ENCODE results near the gene SENP2. TPM values are rescaled to one million over a fixed set of nuclear protein-coding genes. Genes with fewer than 3 reads are reported as not detected.
"Not testable (repeated sequence)": the region's sequence is repeated elsewhere in the genome, so short reads cannot be mapped to it uniquely, and the experiment has no call there.

SENP2 gene
- total RNA-seq, 3 donors from 2014 or later (not counting 1 experiment from before 2014, with no cell fraction given) = 57.8 to 59.8 (median 58.7) TPM

DNA sequence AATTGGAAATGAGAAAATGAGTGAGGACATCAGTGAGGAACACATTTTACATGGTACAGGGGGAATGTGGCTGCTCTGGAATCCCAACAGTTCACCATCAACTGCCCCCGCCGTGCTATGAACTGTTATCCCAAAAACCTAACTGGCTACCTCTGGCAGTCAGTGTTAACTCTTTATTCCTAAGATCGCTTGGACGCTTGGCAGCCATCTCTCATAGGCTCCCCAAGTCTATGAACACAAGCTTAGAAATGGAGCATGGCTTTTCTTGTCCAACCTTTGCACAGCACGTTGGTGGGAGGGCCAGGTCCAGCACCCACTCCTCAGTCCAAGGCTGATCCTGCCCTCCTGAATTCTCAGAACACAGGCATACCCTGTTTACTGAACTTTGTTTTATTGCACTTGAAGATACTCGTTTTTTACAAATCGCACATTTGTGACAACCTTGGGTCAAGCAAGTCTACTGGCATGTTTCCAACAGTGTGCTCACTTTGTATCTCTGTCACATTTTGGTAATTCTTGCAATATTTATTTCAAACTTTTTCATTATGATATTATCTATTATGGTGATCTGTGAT is 53.6 kb downstream of the SENP2 start:
- H3K4me1 Mint-ChIP-seq = no peaks in the 10 kb centered on the region
- H3K9me3 Mint-ChIP-seq = no peaks in the 10 kb centered on the region
- DNase-seq = no peak
- Histone ChIP-seq H3K4me3 (ENCODE audit: low read length) (no peak overlapping the region), H3K36me3 (ENCODE audit: control insufficient read depth, insufficient read depth, low read length) (no peaks in the 10 kb centered on the region), H3K27ac (ENCODE audit: low read length) (no peak overlapping the region), H3K9me3 (ENCODE audit: control insufficient read depth, insufficient read depth, low read length) (no peaks in the 10 kb centered on the region), H3K4me1 (ENCODE audit: control insufficient read depth, insufficient read depth, low read length) (no peaks in the 10 kb centered on the region), H3K27me3 (ENCODE audit: control insufficient read depth, insufficient read depth, low read length) (no peaks in the 10 kb centered on the region)
- TF ChIP-seq, protein P1, sequence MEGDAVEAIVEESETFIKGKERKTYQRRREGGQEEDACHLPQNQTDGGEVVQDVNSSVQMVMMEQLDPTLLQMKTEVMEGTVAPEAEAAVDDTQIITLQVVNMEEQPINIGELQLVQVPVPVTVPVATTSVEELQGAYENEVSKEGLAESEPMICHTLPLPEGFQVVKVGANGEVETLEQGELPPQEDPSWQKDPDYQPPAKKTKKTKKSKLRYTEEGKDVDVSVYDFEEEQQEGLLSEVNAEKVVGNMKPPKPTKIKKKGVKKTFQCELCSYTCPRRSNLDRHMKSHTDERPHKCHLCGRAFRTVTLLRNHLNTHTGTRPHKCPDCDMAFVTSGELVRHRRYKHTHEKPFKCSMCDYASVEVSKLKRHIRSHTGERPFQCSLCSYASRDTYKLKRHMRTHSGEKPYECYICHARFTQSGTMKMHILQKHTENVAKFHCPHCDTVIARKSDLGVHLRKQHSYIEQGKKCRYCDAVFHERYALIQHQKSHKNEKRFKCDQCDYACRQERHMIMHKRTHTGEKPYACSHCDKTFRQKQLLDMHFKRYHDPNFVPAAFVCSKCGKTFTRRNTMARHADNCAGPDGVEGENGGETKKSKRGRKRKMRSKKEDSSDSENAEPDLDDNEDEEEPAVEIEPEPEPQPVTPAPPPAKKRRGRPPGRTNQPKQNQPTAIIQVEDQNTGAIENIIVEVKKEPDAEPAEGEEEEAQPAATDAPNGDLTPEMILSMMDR (IDR thresholded peaks at IDR 0.05) = no peak
- no peak for ATAC-seq
- no peaks in the 10 kb centered on the region for H3K27me3 Mint-ChIP-seq (ENCODE audit: low read depth in 2 of 2)
- intact Hi-C loops (cut with micrococcal nuclease) = no loop called here
- H3K4me3 Mint-ChIP-seq = no peak overlapping the region
- H3K36me3 Mint-ChIP-seq = no peaks in the 10 kb centered on the region
- no peak overlapping the region for H3K27ac Mint-ChIP-seq
- 86% methylated on average over 7 of the region's 7 CpGs for WGBS (ENCODE audit: insufficient coverage)

DNA sequence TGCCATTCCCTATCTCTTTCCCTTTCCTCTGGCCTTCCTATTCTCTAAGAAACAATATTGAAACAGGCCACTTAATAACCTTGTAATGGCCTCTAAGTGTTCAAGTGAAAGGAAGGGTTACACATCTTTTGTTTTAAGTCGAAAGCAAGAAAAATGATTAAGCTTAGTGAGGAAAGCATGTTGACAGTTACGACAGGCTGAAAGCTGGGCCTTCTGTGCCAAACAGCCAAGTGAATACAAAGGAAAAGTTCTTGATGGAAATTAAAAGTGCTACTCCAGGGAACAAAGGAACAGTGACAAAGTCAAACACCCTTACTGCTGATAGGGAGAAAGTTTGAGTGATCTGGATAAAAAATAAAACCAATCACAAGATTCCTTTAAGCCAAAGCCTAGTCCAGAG is 54.2 kb downstream of the SENP2 start:
- H3K27ac ChIP-seq (ENCODE audit: low read length) = no peak overlapping the region
- H3K4me3 ChIP-seq (ENCODE audit: low read length) = no peak overlapping the region
- DNase-seq (no peak), ATAC-seq (no peak)
- no peaks in the 10 kb centered on the region for H3K9me3 ChIP-seq (ENCODE audit: control insufficient read depth, insufficient read depth, low read length)
- H3K36me3 Mint-ChIP-seq = no peaks in the 10 kb centered on the region
- no peaks in the 10 kb centered on the region for H3K36me3 ChIP-seq (ENCODE audit: control insufficient read depth, insufficient read depth, low read length)
- 89% methylated on average over 2 of the region's 2 CpGs for WGBS (ENCODE audit: insufficient coverage)
- H3K27me3 Mint-ChIP-seq (ENCODE audit: low read depth in 2 of 2) = no peaks in the 10 kb centered on the region
- no peaks in the 10 kb centered on the region for H3K4me1 Mint-ChIP-seq
- no peak overlapping the region for H3K27ac Mint-ChIP-seq
- no peak overlapping the region for H3K4me3 Mint-ChIP-seq
- H3K4me1 ChIP-seq (ENCODE audit: control insufficient read depth, insufficient read depth, low read length) = no peaks in the 10 kb centered on the region
- H3K9me3 Mint-ChIP-seq = no peaks in the 10 kb centered on the region
- TF ChIP-seq, protein P1 (IDR thresholded peaks at IDR 0.05) = no peak
- intact Hi-C loops (cut with micrococcal nuclease) = no loop called here
- H3K27me3 ChIP-seq (ENCODE audit: control insufficient read depth, insufficient read depth, low read length) = no peaks in the 10 kb centered on the region

DNA sequence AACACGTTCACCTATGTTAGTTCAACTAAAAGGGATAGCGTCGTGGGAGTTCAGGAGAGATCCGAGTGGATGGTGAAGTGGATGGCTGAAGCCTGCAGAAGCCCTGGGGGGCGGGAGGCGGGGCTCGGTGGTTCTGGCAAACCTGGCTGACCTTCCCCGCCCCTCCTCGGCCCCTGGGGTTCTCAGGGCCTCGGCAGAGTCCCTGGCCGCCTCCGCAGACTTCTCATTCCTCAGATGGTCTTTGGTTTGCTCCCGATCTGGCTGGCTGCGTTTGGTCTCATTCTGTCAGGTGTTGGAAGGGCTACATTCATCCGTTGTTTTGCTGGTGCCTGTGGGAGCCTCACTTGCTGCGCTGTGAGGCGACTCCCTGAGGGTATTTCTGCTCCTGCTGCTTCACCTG is 59.1 kb downstream of the SENP2 start:
- H3K27me3 Mint-ChIP-seq (ENCODE audit: low read depth in 2 of 2); H3K4me1 ChIP-seq (ENCODE audit: control insufficient read depth, insufficient read depth, low read length); H3K36me3 ChIP-seq (ENCODE audit: control insufficient read depth, insufficient read depth, low read length); H3K27ac Mint-ChIP-seq; DNase-seq; intact Hi-C loops (cut with micrococcal nuclease); H3K4me3 Mint-ChIP-seq; H3K9me3 Mint-ChIP-seq; ATAC-seq; H3K4me3 ChIP-seq (ENCODE audit: low read length); H3K27me3 ChIP-seq (ENCODE audit: control insufficient read depth, insufficient read depth, low read length); H3K36me3 Mint-ChIP-seq; H3K4me1 Mint-ChIP-seq; H3K27ac ChIP-seq (ENCODE audit: low read length); H3K9me3 ChIP-seq (ENCODE audit: control insufficient read depth, insufficient read depth, low read length): not testable (repeated sequence)
- 93% methylated on average over 17 of the region's 17 CpGs for WGBS (ENCODE audit: insufficient coverage)

DNA sequence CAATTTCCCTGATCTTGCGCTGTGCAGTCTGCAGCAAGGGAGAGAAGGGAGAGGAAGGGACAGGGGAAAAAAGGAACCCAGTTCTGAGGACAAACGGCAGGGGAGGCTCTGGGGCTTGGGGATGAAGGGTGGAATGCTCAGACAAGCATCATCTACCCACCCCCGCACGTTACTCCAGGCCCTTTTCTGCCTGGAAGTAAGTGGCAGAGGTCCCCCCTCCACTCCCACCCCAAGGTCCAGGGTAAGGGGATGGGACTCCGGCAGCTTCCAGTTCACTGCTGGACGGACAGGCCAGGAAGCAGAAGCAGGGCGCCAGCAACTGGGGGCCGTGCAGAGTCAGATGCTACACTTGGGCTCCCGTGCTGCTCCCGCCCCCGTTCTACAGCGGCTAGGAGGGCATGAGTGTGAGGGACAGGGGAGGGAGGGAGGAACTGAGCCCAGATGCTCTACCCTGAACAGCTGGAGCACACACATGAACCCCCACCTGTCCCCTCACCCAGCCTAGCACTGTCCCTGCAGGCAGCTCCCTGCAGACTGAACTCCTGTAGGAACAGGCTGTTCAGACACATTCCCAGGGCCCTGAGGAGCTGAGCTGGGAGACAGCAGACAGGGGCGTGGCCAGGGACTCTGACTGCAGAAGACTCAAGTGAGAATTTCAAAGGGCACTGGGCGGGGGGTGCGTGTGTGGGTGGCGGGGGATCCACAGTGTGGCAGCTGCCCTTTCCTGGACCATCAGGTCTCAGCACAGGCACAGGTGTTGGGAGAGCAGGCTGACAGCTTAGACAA is 59.7 kb downstream of the SENP2 start:
- DNase-seq (no peak), ATAC-seq (no peak)
- Histone ChIP-seq H3K36me3 (ENCODE audit: control insufficient read depth, insufficient read depth, low read length) (no peaks in the 10 kb centered on the region), H3K27me3 (ENCODE audit: control insufficient read depth, insufficient read depth, low read length) (no peaks in the 10 kb centered on the region), H3K4me3 (ENCODE audit: low read length) (no peak overlapping the region), H3K9me3 (ENCODE audit: control insufficient read depth, insufficient read depth, low read length) (no peaks in the 10 kb centered on the region), H3K27ac (ENCODE audit: low read length) (no peak overlapping the region), H3K4me1 (ENCODE audit: control insufficient read depth, insufficient read depth, low read length) (no peaks in the 10 kb centered on the region)
- TF ChIP-seq, protein P1 (IDR thresholded peaks at IDR 0.05) = no peak
- no peaks in the 10 kb centered on the region for H3K9me3 Mint-ChIP-seq
- H3K4me1 Mint-ChIP-seq = no peaks in the 10 kb centered on the region
- H3K36me3 Mint-ChIP-seq = no peaks in the 10 kb centered on the region
- H3K4me3 Mint-ChIP-seq = no peak overlapping the region
- no peak overlapping the region for H3K27ac Mint-ChIP-seq
- intact Hi-C loops (cut with micrococcal nuclease) = no loop called here
- H3K27me3 Mint-ChIP-seq (ENCODE audit: low read depth in 2 of 2) = no peaks in the 10 kb centered on the region
- WGBS (ENCODE audit: insufficient coverage) = 90% methylated on average over 16 of the region's 16 CpGs

All from natural killer cell (primary cell).